Mucosa of rectum (tissue), 2 donors: ENCODE measurements around the gene METTL3.

ENCODE experiments used
- H3K27ac ChIP-seq, 2 donors: one replicate each; pipeline ENCODE4 v1.7.0; 2013; ENCODE audit warnings: inconsistent platforms in 2 of 2, low read depth in 2 of 2, low read length in 2 of 2
- H3K27me3 ChIP-seq, 2 donors: one replicate each; pipeline ENCODE4 v1.7.0; 2013; ENCODE audit warnings: low read length in 2 of 2; ENCODE audit not compliant: control insufficient read depth in 2 of 2, insufficient read depth in 2 of 2
- H3K36me3 ChIP-seq, 2 donors: one replicate each; pipeline ENCODE4 v1.7.0; 2013; ENCODE audit warnings: low read length in 2 of 2; ENCODE audit not compliant: control insufficient read depth in 2 of 2, insufficient read depth in 2 of 2
- H3K4me1 ChIP-seq, 2 donors: one replicate each; pipeline ENCODE4 v1.7.0; 2013; ENCODE audit warnings: low read length in 2 of 2, mild to moderate bottlenecking in 1 of 2; ENCODE audit not compliant: control insufficient read depth in 2 of 2, insufficient read depth in 2 of 2
- H3K4me3 ChIP-seq, 2 donors: one replicate each; pipeline ENCODE4 v1.7.0; 2013; ENCODE audit warnings: low read length in 2 of 2
- H3K9ac ChIP-seq, 2 donors: one replicate each; pipeline ENCODE4 v1.7.0; 2013; ENCODE audit warnings: low read length in 2 of 2, low read depth in 1 of 2, mild to moderate bottlenecking in 1 of 2
- H3K9me3 ChIP-seq, 2 donors: one replicate each; pipeline ENCODE4 v1.7.0; 2013; ENCODE audit warnings: low read length in 2 of 2; ENCODE audit not compliant: control insufficient read depth in 2 of 2
- donor health status: healthy.
- donor health status: Normal muscosa, but diverticular disease.

METTL3 gene

DNA sequence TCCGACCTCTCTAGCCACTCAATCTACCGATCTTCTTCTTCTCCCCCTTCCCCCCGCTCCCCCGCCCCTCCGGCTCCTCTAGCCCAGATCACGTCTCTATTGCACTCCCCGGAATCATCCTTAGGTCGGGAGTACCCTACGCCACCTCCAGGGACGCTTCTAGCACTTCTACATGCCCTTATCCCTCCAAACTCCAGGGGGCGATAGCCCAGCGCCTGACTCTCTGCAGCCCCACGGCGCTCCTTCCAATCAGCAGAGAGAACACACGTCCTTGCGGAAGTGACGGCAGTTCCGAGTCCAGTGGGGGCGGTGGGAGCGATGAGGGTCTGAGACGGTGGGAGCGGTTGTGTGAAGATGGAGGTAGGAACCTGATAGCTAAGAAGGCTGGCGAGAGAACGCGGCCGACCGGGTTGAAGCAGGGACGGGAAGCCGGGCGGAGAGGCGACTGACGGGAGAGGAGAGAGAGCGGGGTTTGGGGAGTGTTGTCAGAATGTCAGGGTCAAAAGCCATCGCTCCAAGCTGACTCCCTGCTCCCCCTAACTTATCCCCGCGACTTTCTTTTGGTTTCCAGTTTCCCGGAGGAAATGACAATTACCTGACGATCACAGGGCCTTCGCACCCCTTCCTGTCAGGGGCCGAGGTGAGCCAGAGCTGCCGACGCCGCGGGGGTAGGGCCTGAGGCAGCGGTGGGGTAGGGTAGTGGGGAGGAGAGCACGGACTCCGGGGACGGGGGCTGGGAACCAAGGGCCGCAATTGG is 34.0 kb downstream of the METTL3 start, which contains the start of the genes RAB2B and TOX4:
Gene RAB2B, minus strand, starts transcription at position 35 of the 757 bp plus-strand sequence. CDS start 87 bp downstream, outside the sequence.
Gene TOX4, plus strand, starts transcription at position 271 of the 757 bp plus-strand sequence. Its CDS starts 84 bp downstream, at position 355.
- H3K4me3 ChIP-seq, result peak within 1 kb of the TSS; percentile 98 to 100
- peak within 1 kb of the TSS; percentile 93 to 97 for H3K9ac ChIP-seq
- H3K27me3 ChIP-seq, result no peaks in the 10 kb centered on the region
- H3K36me3 ChIP-seq, result peaks cover 0 to 18% of the 10 kb centered on the region in 2 donors
- no peaks in the 10 kb centered on the region for H3K9me3 ChIP-seq
- peak within 1 kb of the TSS; percentile 88 to 90 for H3K27ac ChIP-seq
- peaks cover 12 to 13% of the 10 kb centered on the region in 2 donors for H3K4me1 ChIP-seq

DNA sequence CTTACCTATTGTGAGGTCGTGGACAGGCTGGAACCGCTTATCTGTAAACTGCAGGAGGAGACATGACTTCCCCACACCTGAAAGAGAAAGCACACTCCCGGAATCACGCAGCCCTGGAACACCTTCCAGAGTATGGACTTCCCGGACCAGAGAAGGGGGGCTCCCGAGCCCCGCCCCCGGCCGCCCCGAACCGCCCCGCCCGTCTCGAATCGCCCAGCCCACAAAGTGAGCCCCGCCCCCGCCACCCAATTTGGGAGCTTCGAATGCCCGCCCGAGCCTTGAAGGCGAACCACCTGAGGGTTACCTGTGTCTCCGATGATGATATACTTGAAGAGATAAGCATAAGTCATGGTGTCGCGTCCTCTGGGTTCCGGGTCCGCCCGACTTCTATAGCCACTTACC is 34.6 kb downstream of the METTL3 start:
- Histone ChIP-seq H3K4me3 (peak overlapping the region; percentile 98 to 100), H3K27me3 (no peaks in the 10 kb centered on the region), H3K36me3 (peaks cover 0 to 16% of the 10 kb centered on the region in 2 donors), H3K9me3 (no peaks in the 10 kb centered on the region), H3K9ac (peak overlapping the region; percentile 76 to 82), H3K27ac (peak overlapping the region; percentile 88 to 90), H3K4me1 (peaks cover 12 to 13% of the 10 kb centered on the region in 2 donors)

DNA sequence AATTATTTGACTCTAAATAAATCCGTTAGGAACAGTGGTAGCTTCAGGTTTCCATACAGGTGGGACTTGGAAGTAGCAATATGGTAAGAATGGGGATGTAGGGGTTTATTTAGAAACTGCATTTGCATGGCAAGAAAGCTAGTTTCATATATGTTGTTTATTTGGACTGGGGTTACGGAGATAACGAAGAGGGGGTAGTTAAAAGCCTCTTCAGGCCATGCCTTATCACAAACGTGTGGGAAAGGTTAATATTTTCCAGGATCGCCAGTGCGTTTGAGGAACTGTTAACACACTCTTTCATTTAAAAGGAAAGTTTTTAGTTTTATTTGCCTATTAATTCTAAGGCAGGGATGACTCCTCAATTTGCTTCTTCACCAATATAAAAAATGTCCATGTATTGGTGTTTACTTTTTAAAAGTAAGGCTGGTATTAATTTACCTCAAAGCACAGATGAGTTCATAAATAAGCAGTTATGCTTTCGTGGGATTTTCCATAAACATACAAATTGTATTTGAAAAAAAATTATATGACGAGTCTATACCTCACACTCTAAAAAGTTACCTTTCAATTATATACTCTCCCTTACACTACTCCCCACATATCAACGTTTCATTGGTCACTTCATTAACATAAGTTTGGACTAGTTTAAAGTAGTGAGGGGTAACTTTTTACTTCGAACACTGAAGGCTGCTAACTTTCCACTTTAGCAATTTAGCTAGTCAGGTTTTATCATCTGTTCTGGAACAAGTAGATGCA is 35.2 kb downstream of the METTL3 start:
- H3K27ac ChIP-seq, result peak overlapping the region; percentile 88 to 90
- peak overlapping the region; percentile 76 to 82 for H3K9ac ChIP-seq
- peaks cover 12 to 13% of the 10 kb centered on the region in 2 donors for H3K4me1 ChIP-seq
- no peaks in the 10 kb centered on the region for H3K27me3 ChIP-seq
- H3K36me3 ChIP-seq, result peaks cover 0 to 11% of the 10 kb centered on the region in 2 donors
- H3K9me3 ChIP-seq, result no peaks in the 10 kb centered on the region
- peak overlapping the region; percentile 98 to 100 for H3K4me3 ChIP-seq

DNA sequence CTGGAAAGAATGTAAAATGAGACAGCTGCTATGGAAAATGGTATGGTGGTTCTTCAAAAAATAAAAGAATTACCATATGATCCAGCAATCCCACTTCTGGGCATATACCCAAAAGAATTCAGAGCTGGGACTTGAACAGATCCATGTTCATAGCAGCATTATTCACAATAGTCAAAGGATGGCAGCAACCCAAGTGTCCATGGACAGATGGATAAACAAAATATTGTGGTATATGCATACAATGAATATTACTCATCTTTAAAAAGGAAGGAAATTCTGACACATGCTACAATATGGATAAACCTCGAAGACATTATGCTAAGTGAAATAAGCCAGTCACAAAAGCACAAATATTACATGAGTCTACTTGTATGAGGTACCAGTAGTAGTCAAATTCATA is 43.5 kb downstream of the METTL3 start:
- H3K4me3 ChIP-seq, result no peak overlapping the region
- H3K4me1 ChIP-seq, result no peaks in the 10 kb centered on the region
- no peaks in the 10 kb centered on the region for H3K9me3 ChIP-seq
- H3K36me3 ChIP-seq, result peaks cover 35 to 45% of the 10 kb centered on the region in 2 donors
- H3K27ac ChIP-seq, result no peak overlapping the region
- no peaks in the 10 kb centered on the region for H3K27me3 ChIP-seq
- no peak overlapping the region for H3K9ac ChIP-seq

DNA sequence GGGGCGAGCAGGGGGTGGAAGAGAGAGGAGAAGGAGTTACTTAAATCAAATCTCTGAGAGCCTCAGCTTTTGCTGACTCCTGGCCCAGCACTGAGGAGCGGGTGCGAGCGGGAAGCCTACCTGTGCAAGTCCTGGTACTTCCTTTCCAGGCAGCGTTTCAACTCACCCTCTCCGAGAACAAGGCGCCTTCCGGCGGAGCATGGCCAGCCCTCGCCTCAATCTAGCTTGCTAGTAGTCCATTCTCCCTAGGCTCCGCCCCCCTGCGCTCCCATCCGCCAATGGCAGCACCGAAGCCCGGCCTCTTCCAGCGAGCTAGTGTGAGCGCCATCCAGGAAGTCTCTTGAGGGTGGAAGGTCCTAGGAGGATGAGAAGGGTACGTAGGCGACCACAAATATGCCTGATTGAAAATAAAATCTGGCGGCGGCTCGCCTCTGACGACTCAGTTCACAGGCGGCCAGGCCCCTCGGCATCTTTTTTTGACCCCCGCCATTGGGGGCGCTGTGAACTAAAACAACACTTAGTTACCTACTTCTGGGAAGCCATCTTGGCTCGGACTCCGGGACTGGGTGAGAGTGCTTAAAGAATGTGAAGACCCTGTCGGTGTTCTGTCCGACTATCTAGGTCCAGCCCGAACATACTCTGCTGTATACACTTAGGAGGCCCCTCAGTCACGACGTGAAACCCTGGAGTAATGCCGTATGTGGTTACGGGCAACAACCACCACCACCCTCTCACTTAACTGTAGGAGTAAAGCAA is 55.0 kb downstream of the METTL3 start, which contains the start of gene CHD8:
Gene CHD8, minus strand, starts transcription at position 212 of the 756 bp plus-strand sequence. CDS start 24,480 bp downstream, outside the sequence.
- H3K36me3 ChIP-seq, result peaks cover 7 to 10% of the 10 kb centered on the region in 2 donors
- no peaks in the 10 kb centered on the region for H3K9me3 ChIP-seq
- H3K4me1 ChIP-seq, result peaks cover 10 to 12% of the 10 kb centered on the region in 2 donors
- no peaks in the 10 kb centered on the region for H3K27me3 ChIP-seq
- peak within 1 kb of the TSS; percentile 85 to 88 for H3K9ac ChIP-seq
- H3K4me3 ChIP-seq, result peak within 1 kb of the TSS; percentile 73 to 89
- peak within 1 kb of the TSS; percentile 92 to 93 for H3K27ac ChIP-seq

DNA sequence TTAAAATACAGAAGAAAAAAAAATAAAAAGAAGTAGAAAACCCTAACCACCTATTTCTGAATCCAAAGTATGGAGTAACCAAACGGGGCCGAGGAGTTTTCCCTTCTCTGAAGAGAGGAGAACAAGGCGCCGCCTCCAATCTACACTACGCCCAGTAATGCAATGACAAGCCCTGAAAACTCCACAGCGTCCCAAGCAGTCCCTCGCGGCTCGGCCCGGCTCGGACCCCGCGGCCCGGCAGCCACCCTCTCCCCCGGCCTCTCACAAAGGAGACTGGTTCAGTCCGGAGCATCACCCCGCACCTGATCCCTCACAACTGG is 55.6 kb downstream of the METTL3 start:
- Histone ChIP-seq H3K27ac (peak overlapping the region; percentile 86 to 92), H3K4me3 (peak overlapping the region; percentile 73 to 89), H3K4me1 (peaks cover 10 to 12% of the 10 kb centered on the region in 2 donors), H3K9ac (peak overlapping the region; percentile 80 to 85), H3K9me3 (no peaks in the 10 kb centered on the region), H3K27me3 (no peaks in the 10 kb centered on the region), H3K36me3 (peaks cover 3 to 7% of the 10 kb centered on the region in 2 donors)

DNA sequence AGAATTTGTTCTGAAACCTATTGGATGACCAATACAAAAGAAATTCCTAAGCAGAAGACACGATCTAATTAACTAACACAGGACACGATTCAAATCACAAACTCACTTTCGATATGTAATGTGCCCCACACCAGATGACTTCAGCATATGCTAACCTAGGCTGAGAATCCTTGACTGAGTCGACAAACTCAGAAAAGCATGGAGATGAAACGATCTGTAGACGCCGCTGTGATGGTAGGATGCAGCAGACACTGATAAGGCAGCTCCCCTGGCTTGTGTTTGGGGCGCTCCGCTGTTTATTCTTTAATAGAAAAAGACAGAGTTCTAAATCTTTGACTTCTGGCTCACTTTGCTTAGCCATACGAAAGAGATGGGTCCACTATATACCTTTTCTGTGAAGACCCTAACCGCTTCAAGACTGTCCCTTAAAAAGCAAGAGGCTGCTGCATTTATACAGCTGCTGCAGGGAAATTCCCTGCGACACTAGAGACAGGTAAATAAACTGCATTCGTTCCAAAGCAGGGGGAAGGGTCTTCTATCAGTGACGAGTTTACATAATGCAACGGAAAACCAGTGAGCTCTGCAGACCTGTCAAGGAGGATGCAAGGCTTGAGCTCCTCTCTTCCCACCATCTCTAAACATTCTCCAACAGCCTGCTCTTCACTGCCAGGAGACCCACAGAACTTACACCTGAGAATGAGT is 56.1 kb downstream of the METTL3 start:
- Histone ChIP-seq H3K36me3 (peaks cover 2 to 5% of the 10 kb centered on the region in 2 donors), H3K4me3 (peak overlapping the region; percentile 73 to 89), H3K27me3 (no peaks in the 10 kb centered on the region), H3K27ac (peak overlapping the region in 1 of 2 donors; percentile 86), H3K9me3 (no peaks in the 10 kb centered on the region), H3K4me1 (peaks cover 10 to 12% of the 10 kb centered on the region in 2 donors), H3K9ac (peak overlapping the region; percentile 80 to 85)

DNA sequence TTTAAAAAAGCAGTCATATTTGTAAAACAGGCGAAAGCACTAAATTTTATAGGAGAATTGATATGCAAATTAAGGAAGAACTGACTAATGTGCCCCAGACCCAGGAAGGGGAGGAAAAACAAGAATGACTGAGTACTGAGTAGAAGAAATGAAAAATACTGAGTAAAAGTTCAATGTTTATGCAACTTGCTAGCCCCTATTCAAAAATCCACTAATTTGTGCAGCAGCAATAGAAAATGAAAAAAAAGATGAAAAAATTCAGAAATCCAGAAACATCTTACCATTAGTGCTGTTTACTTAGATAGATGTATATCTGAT is 61.3 kb downstream of the METTL3 start:
- H3K36me3 ChIP-seq, result no peaks in the 10 kb centered on the region
- no peak overlapping the region for H3K9ac ChIP-seq
- H3K9me3 ChIP-seq, result no peaks in the 10 kb centered on the region
- peaks cover 6 to 8% of the 10 kb centered on the region in 2 donors for H3K4me1 ChIP-seq
- H3K4me3 ChIP-seq, result no peak overlapping the region
- no peaks in the 10 kb centered on the region for H3K27me3 ChIP-seq
- H3K27ac ChIP-seq, result no peak overlapping the region
